HepG2 (cell line): Measurements from ENCODE around the gene DPYD. TPM values are rescaled to one million over a fixed set of nuclear protein-coding genes. Genes with fewer than 3 reads are reported as not detected.

Source experiments
- ATAC-seq: fragments of 200-7000 bp; cut with Tn5 transposase; 3 replicates; pipeline ENCODE4 v1.9.1; 2020; ENCODE audit warnings: mild to moderate bottlenecking, moderate library complexity
- BruUV-seq: library from RNA; stranded (reverse); fragments of 400-500 nt; replicated peaks from 2 replicates; lab custom pipeline; 2021; lab: Mats Ljungman, UMichigan
- CTCF ChIA-PET: fragments of 300-600 bp; formaldehyde crosslinking; extraction: SDS; loops from one replicate; lab custom pipeline; 2021; ENCODE audit warnings: low total read pairs, inconsistent platforms, low intra/inter-chr PET ratio; lab: Yijun Ruan, JAX
- POLR2A ChIA-PET: fragments of 350-600 bp; sonication (Branson Sonifier 250); formaldehyde crosslinking; loops from one replicate; lab custom pipeline; 2020; ENCODE audit warnings: antibody characterized with exemption, inconsistent platforms; lab: Yijun Ruan, JAX
- DNase-seq: peaks from one replicate; pipeline ENCODE4 v3.0.0-alpha.2; 2015; ENCODE audit warnings: low spot score
- FAIRE-seq: peaks from 3 replicates; lab custom pipeline; 2011; peaks lifted over from hg19 to GRCh38; lab: Jason Lieb, UNC
- H2AFZ ChIP-seq: one replicate; pipeline ENCODE4 v1.6.1; 2011; ENCODE audit warnings: low read length, inconsistent platforms
- H3K27ac ChIP-seq: fragments of 300-600 bp; 3 replicates; pipeline ENCODE4 v1.8.0; 2011; ENCODE audit warnings: mixed run types, mild to moderate bottlenecking, mixed read lengths, low read length, inconsistent platforms; ENCODE audit not compliant: insufficient read depth; ENCODE audit errors: extremely low read length
- H3K27me3 ChIP-seq, 2 experiments: fragments of 200-600 bp in 1 of 2; 2 replicates in 1 of 2; 3 replicates in 1 of 2; pipeline versions ENCODE4 v1.6.0 to v1.8.0; 2011; ENCODE audit warnings: low read length in 2 of 2, mild to moderate bottlenecking in 2 of 2, moderate library complexity in 2 of 2, inconsistent platforms in 1 of 2; ENCODE audit not compliant: insufficient read depth in 2 of 2, control insufficient read depth in 1 of 2
- H3K36me3 ChIP-seq, 2 experiments: fragments of 200-600 bp in 1 of 2; replicated peaks in 1 of 2; 2 replicates in 1 of 2; 3 replicates in 1 of 2; pipeline versions ENCODE4 v1.5.1 to v1.8.0; 2011; ENCODE audit warnings: low read length in 2 of 2, inconsistent platforms in 1 of 2; ENCODE audit not compliant: insufficient read depth in 2 of 2, control insufficient read depth in 1 of 2
- H3K4me1 ChIP-seq: 2 replicates; pipeline ENCODE4 v1.5.1; 2012; ENCODE audit warnings: low read length, inconsistent platforms; ENCODE audit not compliant: insufficient read depth
- H3K4me2 ChIP-seq: 2 replicates; pipeline ENCODE4 v1.6.0; 2011; ENCODE audit warnings: low read depth, low read length, inconsistent platforms
- H3K4me3 ChIP-seq, 3 experiments: fragments of 200-600 bp in 1 of 3; sonication (generic), shearing (Covaris generic) in 1 of 3; replicated peaks in 1 of 3; 2 replicates each; pipeline ENCODE4 v1.5.1; 2011 to 2016; ENCODE audit warnings: low read length in 3 of 3, inconsistent platforms in 2 of 3, low read depth in 2 of 3, mild to moderate bottlenecking in 2 of 3, control low read depth in 1 of 3, mixed read lengths in 1 of 3; ENCODE audit not compliant: insufficient read depth in 1 of 3
- H3K79me2 ChIP-seq: one replicate; pipeline ENCODE4 v1.6.1; 2011; ENCODE audit warnings: low read length, inconsistent platforms; ENCODE audit not compliant: insufficient read depth
- H3K9ac ChIP-seq: 2 replicates; pipeline ENCODE4 v1.6.0; 2011; ENCODE audit warnings: mild to moderate bottlenecking, low read depth, low read length, inconsistent platforms; ENCODE audit not compliant: insufficient read depth
- H3K9me3 ChIP-seq: 2 replicates; pipeline ENCODE4 v1.5.1; 2012; ENCODE audit warnings: mild to moderate bottlenecking, low read length
- H4K20me1 ChIP-seq: 2 replicates; pipeline ENCODE4 v1.6.0; 2011; ENCODE audit warnings: inconsistent platforms, mild to moderate bottlenecking, low read length, moderate library complexity; ENCODE audit not compliant: insufficient read depth
- ARNT ChIP-seq: fragments of 450-650 bp; IDR thresholded peaks from 2 replicates; pipeline ENCODE4 v1.6.1; 2017
- CENPT ChIP-seq: sonication (generic); formaldehyde crosslinking; IDR thresholded peaks from 2 replicates; pipeline ENCODE4 v1.8.0; 2022; ENCODE audit warnings: low read depth, mild to moderate bottlenecking, moderate library complexity, missing genetic modification reagents
- EED ChIP-seq: sonication (generic); formaldehyde crosslinking; IDR thresholded peaks from 2 replicates; pipeline ENCODE4 v1.5.0; 2020; ENCODE audit warnings: mild to moderate bottlenecking, missing genetic modification reagents
- HHEX ChIP-seq: IDR thresholded peaks from 2 replicates; pipeline ENCODE4 v1.6.1; 2016; ENCODE audit warnings: control low read depth
- MTF2 ChIP-seq: sonication (generic); formaldehyde crosslinking; IDR thresholded peaks from 2 replicates; pipeline ENCODE4 v1.5.0; 2020; ENCODE audit warnings: missing genetic modification reagents, borderline replicate concordance
- NR2F6 ChIP-seq, 2 experiments: IDR thresholded peaks; 2 replicates each; pipeline ENCODE4 v1.6.1; 2016; ENCODE audit warnings: antibody characterized with exemption in 1 of 2, mild to moderate bottlenecking in 1 of 2
- ONECUT2 ChIP-seq: sonication (generic); formaldehyde crosslinking; IDR thresholded peaks from 2 replicates; pipeline ENCODE4 v1.4.0; 2020; ENCODE audit warnings: missing genetic modification reagents
- RNF219 ChIP-seq: sonication (generic); formaldehyde crosslinking; IDR thresholded peaks from 2 replicates; pipeline ENCODE4 v1.5.0; 2020; ENCODE audit warnings: mild to moderate bottlenecking, missing genetic modification reagents
- SP4 ChIP-seq: sonication (generic); formaldehyde crosslinking; IDR thresholded peaks from 2 replicates; pipeline ENCODE4 v1.8.1; 2023; ENCODE audit warnings: mild to moderate bottlenecking, missing genetic modification reagents
- ZBTB46 ChIP-seq: sonication (generic); formaldehyde crosslinking; IDR thresholded peaks from 2 replicates; pipeline ENCODE4 v1.4.0; 2020; ENCODE audit warnings: mild to moderate bottlenecking, missing genetic modification reagents, borderline replicate concordance
- ZBTB7B ChIP-seq: sonication (generic); formaldehyde crosslinking; IDR thresholded peaks from 2 replicates; pipeline ENCODE4 v1.4.0; 2020; ENCODE audit warnings: missing genetic modification reagents
- ZNF296 ChIP-seq: sonication (generic); formaldehyde crosslinking; conservative IDR thresholded peaks from 2 replicates; pipeline ENCODE4 v1.5.0; 2020; ENCODE audit warnings: mild to moderate bottlenecking, missing genetic modification reagents
- ZNF383 ChIP-seq: sonication (generic); formaldehyde crosslinking; IDR thresholded peaks from 2 replicates; pipeline ENCODE4 v1.4.0; 2020; ENCODE audit warnings: missing genetic modification reagents, mild to moderate bottlenecking, borderline replicate concordance
- ZNF44 ChIP-seq: sonication (generic); formaldehyde crosslinking; IDR thresholded peaks from 2 replicates; pipeline ENCODE4 v1.5.1; 2020; ENCODE audit warnings: mild to moderate bottlenecking, missing genetic modification reagents
- WGBS: methylation state at CpG from one replicate; pipeline ENCODE4 v1.1.6; 2017; ENCODE audit warnings: low lambda C conversion rate; 5-methylcytosine and 5-hydroxymethylcytosine counted together
- in situ Hi-C: cut with HindIII; loops from 2 replicates; pipeline ENCODE4 v1.10.0; 2017; ENCODE audit warnings: low pct_unique_long_range_greater_than_20kb; ENCODE audit not compliant: extremely low pct_ligation_motif_present
- intact Hi-C: fragments of 100-400 bp; cut with micrococcal nuclease; formaldehyde crosslinking; loops from one replicate; pipeline ENCODE4 v1.10.0; 2022; ENCODE audit not compliant: unreplicated experiment
- polyA plus RNA-seq, 8 experiments: library from polyadenylated mRNA; depleted of rRNA in 3 of 8; stranded (reverse) in 7 of 8; unstranded in 1 of 8; fragments of >200 nt; fragmentation: Illumina TruSeq in 4 of 8; extraction: Trizol in 4 of 8; gene quantifications; 2 replicates each; pipeline versions ENCODE4 v1.2.1 to v1.2.3, GENCODE V29; 2011 to 2016; ENCODE audit warnings: low read depth in 4 of 8, missing spikeins in 1 of 8, mixed read lengths in 1 of 8; ENCODE audit not compliant: insufficient read depth in 1 of 8
- total RNA-seq, 5 experiments: library from RNA; depleted of rRNA; stranded (reverse); fragments of >200 nt; fragmentation: Illumina TruSeq; extraction: Trizol; gene quantifications; 2 replicates each; pipeline ENCODE4 v1.2.3, GENCODE V29; 2016; ENCODE audit warnings: low read depth in 1 of 5

DPYD gene
- total and polyA plus RNA-seq, 2 of the 13 experiments (the other 11 are each of a cell fraction or from before 2014, with no cell fraction given): 1.3 to 3.4 TPM

DNA sequence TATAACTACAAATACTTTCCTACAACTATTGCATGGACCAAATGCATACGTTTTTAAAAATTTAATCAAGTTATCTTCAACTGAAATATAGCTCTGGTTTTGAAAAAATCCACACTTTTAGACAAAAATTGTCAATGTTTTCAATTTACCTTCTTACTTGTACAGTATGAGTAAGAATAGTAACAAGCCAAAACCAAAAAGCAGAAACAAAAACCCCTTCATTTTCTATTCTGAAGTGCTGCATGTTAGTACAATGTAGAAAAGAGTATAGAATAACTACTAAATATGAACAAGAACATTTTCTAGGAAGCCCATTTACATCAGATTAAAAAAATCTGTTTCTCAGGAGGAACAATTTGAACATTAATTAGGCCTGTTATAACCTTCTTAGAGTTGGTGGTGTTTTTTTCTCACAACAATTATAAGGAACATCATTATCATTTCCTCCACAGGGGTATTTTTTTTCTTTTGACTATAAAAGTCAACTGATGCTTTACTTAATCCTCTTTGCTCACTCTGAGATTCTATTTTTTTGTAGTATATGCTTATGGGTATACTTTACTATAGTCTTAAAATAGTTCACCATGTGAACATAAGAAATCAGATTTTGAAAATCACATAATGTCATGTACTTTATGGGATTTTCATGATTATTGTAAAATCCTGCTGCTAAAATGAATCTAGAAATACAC is 723.9 kb downstream of the DPYD start:
- intact Hi-C loops: no loop called here
- WGBS: 16% methylated on average over 1 of the region's 1 CpG
- no TSS peak for BruUV-seq
- H3K4me3 ChIP-seq: no peak overlapping the region
- TF ChIP-seq HHEX (CRISPR knock-in tag): no peak
- TF ChIP-seq ZNF44 (CRISPR knock-in tag): no peak
- no peak for TF ChIP-seq RNF219 (CRISPR knock-in tag)
- DNase-seq: no peak
- H3K9ac ChIP-seq: no peak overlapping the region
- no peaks in the 10 kb centered on the region for H3K79me2 ChIP-seq
- ChIA-PET POLR2A (no interaction called here), CTCF (no interaction called here)
- H3K27ac ChIP-seq: no peak overlapping the region
- no peak overlapping the region for H3K4me2 ChIP-seq
- H4K20me1 ChIP-seq: no peaks in the 10 kb centered on the region
- H3K4me1 ChIP-seq: no peaks in the 10 kb centered on the region
- ATAC-seq: no peak
- no peak overlapping the region for H2AFZ ChIP-seq
- no peaks in the 10 kb centered on the region; a peak in 1 of 5 replicates for H3K27me3 ChIP-seq
- in situ Hi-C loops: loop anchor here (25.0 kb wide), 1 partner anchor 865 kb away; no protein-coding TSS in a partner anchor
- no peaks in the 10 kb centered on the region; the same call in 1 of the 2 replicates for H3K9me3 ChIP-seq
- FAIRE-seq: no peak
- no peaks in the 10 kb centered on the region for H3K36me3 ChIP-seq

GRCh38 chr1:97192872-97193572 is 727.8 kb downstream of the DPYD start:
- Histone ChIP-seq H3K36me3 (no peaks in the 10 kb centered on the region), H3K79me2 (no peaks in the 10 kb centered on the region), H2AFZ (no peak overlapping the region), H3K9me3 (no peaks in the 10 kb centered on the region; the same call in 1 of the 2 replicates), H3K4me1 (no peaks in the 10 kb centered on the region), H4K20me1 (no peaks in the 10 kb centered on the region), H3K4me3 (no peak overlapping the region), H3K4me2 (no peak overlapping the region), H3K27ac (no peak overlapping the region), H3K9ac (no peak overlapping the region), H3K27me3 (no peaks in the 10 kb centered on the region; a peak in 1 of 5 replicates)
- in situ Hi-C loops (loop anchor here (25.0 kb wide), 1 partner anchor 869 kb away; no protein-coding TSS in a partner anchor), intact Hi-C loops (no loop called here)
- no peak for FAIRE-seq
- BruUV-seq: no TSS peak
- CTCF ChIA-PET: no interaction called here
- 33% methylated on average over 4 of the region's 4 CpGs for WGBS
- DNase-seq: no peak
- ATAC-seq: no peak
- POLR2A ChIA-PET: no interaction called here
- TF ChIP-seq MTF2 (CRISPR knock-in tag) (no peak), ONECUT2 (CRISPR knock-in tag) (no peak), ZBTB7B (no peak), EED (CRISPR knock-in tag) (no peak), NR2F6 (IDR thresholded peaks at IDR 0.05) (no peak), NR2F6 (CRISPR knock-in tag; IDR thresholded peaks at IDR 0.05) (no peak), ZNF383 (no peak), ZNF296 (no peak), CENPT (CRISPR knock-in tag) (no peak), ARNT (no peak), SP4 (no peak), ZBTB46 (CRISPR knock-in tag) (no peak)
